GM18499 (cell line): ENCODE data around the gene USP20.

ENCODE experiments used
- ATAC-seq: cut with Tn5 transposase; IDR thresholded peaks from one replicate; pipeline ENCODE4 v1.9.1; 2021; ENCODE audit warnings: moderate number of reproducible peaks; ENCODE audit not compliant: insufficient read depth, unreplicated experiment

The USP20 gene

GRCh38 chr9:129871046-129871445 lies 35.8 kb downstream of the USP20 start:
- no peak for ATAC-seq

GRCh38 chr9:129873563-129874190 lies 38.4 kb downstream of the USP20 start:
- no peak for ATAC-seq

- no peak for ATAC-seq
Observed at GRCh38 chr9:129874261-129875101, 39.2 kb downstream of the USP20 start.

GRCh38 chr9:129875181-129875611 lies 39.9 kb downstream of the USP20 start:
- no peak for ATAC-seq

GRCh38 chr9:129875687-129876395 lies 40.6 kb downstream of the USP20 start:
- no peak for ATAC-seq

GRCh38 chr9:129876815-129877214 lies 41.6 kb downstream of the USP20 start:
- ATAC-seq, result no peak

- ATAC-seq, result no peak
Observed at GRCh38 chr9:129878291-129878690, 43.0 kb downstream of the USP20 start.

- no peak for ATAC-seq
Observed at GRCh38 chr9:129879103-129879699, 43.9 kb downstream of the USP20 start.

- no peak for ATAC-seq
Observed at GRCh38 chr9:129879991-129880653, 44.9 kb downstream of the USP20 start.

- ATAC-seq, result no peak
Observed at GRCh38 chr9:129880654-129881546, 45.6 kb downstream of the USP20 start.

- no peak for ATAC-seq
Observed at GRCh38 chr9:129881547-129882324, 46.5 kb downstream of the USP20 start.

- ATAC-seq, result no peak
Observed at GRCh38 chr9:129884220-129885017, 49.2 kb downstream of the USP20 start.

- no peak for ATAC-seq
Observed at GRCh38 chr9:129885018-129885669, 49.9 kb downstream of the USP20 start.

GRCh38 chr9:129885670-129886106 lies 50.4 kb downstream of the USP20 start:
- no peak for ATAC-seq

GRCh38 chr9:129886226-129887174 lies 51.2 kb downstream of the USP20 start:
- ATAC-seq, result no peak
